PFSK-1 (cell line): ENCODE results near the gene ISG15.

Source experiments
- FOXP2 ChIP-seq: optimal IDR thresholded peaks from 2 replicates; pipeline ENCODE3; 2011; ENCODE audit warnings: borderline replicate concordance, control low read depth, inconsistent platforms; ENCODE audit not compliant: insufficient read depth; ENCODE audit errors: extremely low read length, extremely low read depth
- POLR2AphosphoS5 ChIP-seq: IDR thresholded peaks from 2 replicates; pipeline ENCODE4 v1.6.1; 2012; ENCODE audit warnings: low read depth, mild to moderate bottlenecking, control low read depth, low read length, moderate library complexity
- SIN3A ChIP-seq: IDR thresholded peaks from 2 replicates; pipeline ENCODE4 v1.6.1; 2012; ENCODE audit warnings: mild to moderate bottlenecking, low read length, moderate library complexity, borderline replicate concordance; ENCODE audit not compliant: insufficient read depth
- TAF1 ChIP-seq: IDR thresholded peaks from 2 replicates; pipeline ENCODE4 v1.6.1; 2012; ENCODE audit warnings: low read length, control low read depth, borderline replicate concordance; ENCODE audit not compliant: insufficient read depth
- TF ChIP-seq, protein P1 (sequence below), 2 experiments: IDR thresholded peaks; 2 replicates each; pipeline versions ENCODE4 v1.6.1 to v1.8.0; 2011 to 2012; ENCODE audit warnings: low read depth in 2 of 2, low read length in 2 of 2, control low read depth in 1 of 2, inconsistent platforms in 1 of 2, mild to moderate bottlenecking in 1 of 2, moderate library complexity in 1 of 2; ENCODE audit not compliant: insufficient read depth in 1 of 2

DNA sequence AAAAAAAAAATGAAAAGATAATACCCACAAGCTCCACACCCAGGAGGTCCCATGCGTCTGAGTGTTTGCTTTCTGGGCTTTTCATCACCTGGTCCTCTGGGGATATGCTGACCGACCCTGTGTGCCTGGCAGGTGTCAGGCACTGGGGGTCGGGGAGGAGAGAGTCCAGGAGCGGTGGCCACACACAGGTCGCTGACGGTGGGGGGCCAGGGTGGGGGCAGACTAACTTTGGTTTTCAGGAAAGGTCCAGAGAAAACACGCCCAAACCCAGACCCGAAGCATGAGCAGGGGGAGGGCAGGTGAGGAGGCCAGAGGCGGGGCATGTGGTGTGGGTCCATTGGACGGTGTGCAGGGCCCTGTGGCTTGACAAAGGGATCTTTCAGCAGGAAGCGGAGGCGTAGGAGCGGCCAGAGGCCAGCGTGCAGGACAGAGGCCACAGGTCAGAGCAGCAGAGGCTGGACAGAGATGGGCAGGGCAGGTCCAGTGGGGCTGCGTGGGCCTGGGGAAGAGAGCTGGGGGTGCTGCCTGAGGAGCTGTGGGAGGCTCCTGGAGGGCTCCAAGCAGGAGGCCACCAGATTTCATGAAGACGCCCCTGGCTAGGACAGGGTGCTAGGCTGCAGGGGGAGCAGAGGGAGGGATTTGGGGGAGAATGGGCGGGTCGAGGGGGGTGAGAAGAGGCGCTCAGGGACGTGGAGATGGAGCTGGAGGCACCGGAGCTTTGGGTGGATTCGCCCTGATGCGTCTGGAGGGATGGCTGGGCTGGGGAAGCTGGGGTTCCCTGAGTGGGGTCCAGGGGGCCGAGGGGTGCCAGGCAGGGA lies 45.0 kb downstream of the ISG15 start:
- TF ChIP-seq, protein P1, sequence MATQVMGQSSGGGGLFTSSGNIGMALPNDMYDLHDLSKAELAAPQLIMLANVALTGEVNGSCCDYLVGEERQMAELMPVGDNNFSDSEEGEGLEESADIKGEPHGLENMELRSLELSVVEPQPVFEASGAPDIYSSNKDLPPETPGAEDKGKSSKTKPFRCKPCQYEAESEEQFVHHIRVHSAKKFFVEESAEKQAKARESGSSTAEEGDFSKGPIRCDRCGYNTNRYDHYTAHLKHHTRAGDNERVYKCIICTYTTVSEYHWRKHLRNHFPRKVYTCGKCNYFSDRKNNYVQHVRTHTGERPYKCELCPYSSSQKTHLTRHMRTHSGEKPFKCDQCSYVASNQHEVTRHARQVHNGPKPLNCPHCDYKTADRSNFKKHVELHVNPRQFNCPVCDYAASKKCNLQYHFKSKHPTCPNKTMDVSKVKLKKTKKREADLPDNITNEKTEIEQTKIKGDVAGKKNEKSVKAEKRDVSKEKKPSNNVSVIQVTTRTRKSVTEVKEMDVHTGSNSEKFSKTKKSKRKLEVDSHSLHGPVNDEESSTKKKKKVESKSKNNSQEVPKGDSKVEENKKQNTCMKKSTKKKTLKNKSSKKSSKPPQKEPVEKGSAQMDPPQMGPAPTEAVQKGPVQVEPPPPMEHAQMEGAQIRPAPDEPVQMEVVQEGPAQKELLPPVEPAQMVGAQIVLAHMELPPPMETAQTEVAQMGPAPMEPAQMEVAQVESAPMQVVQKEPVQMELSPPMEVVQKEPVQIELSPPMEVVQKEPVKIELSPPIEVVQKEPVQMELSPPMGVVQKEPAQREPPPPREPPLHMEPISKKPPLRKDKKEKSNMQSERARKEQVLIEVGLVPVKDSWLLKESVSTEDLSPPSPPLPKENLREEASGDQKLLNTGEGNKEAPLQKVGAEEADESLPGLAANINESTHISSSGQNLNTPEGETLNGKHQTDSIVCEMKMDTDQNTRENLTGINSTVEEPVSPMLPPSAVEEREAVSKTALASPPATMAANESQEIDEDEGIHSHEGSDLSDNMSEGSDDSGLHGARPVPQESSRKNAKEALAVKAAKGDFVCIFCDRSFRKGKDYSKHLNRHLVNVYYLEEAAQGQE (IDR thresholded peaks at IDR 0.05; ENCODE audit: insufficient read depth in 1 of 2, low read depth in 2 of 2, low read length in 2 of 2): no peak
- TF ChIP-seq SIN3A: no peak
- TF ChIP-seq TAF1: no peak
- no peak for TF ChIP-seq POLR2AphosphoS5
- peak; percentile 56 for TF ChIP-seq FOXP2
